ENCODE measurements around the gene CD58.

The CD58 gene

GRCh38 chr1:116578581-116578980, 7.8 kb upstream of the CD58 start:
- DNase-seq (ENCODE audit: extremely low read depth, insufficient read length): no peak
- Histone ChIP-seq H3K4me3 (replicated peaks; ENCODE audit: low read depth, low read length) (no peak overlapping the region), H3K27me3 (replicated peaks; ENCODE audit: control insufficient read depth, insufficient read depth, low read length) (no peaks in the 10 kb centered on the region), H3K36me3 (ENCODE audit: control insufficient read depth, insufficient read depth, low read length) (no peaks in the 10 kb centered on the region)
- TF ChIP-seq, protein P1, sequence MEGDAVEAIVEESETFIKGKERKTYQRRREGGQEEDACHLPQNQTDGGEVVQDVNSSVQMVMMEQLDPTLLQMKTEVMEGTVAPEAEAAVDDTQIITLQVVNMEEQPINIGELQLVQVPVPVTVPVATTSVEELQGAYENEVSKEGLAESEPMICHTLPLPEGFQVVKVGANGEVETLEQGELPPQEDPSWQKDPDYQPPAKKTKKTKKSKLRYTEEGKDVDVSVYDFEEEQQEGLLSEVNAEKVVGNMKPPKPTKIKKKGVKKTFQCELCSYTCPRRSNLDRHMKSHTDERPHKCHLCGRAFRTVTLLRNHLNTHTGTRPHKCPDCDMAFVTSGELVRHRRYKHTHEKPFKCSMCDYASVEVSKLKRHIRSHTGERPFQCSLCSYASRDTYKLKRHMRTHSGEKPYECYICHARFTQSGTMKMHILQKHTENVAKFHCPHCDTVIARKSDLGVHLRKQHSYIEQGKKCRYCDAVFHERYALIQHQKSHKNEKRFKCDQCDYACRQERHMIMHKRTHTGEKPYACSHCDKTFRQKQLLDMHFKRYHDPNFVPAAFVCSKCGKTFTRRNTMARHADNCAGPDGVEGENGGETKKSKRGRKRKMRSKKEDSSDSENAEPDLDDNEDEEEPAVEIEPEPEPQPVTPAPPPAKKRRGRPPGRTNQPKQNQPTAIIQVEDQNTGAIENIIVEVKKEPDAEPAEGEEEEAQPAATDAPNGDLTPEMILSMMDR (IDR thresholded peaks at IDR 0.05; ENCODE audit: insufficient read depth, low read length, poor library complexity, severe bottlenecking): no peak

GRCh38 chr1:116577759-116578314, 7.0 kb upstream of the CD58 start:
- no peaks in the 10 kb centered on the region for H3K36me3 ChIP-seq (ENCODE audit: control insufficient read depth, insufficient read depth, low read length)
- no peaks in the 10 kb centered on the region for H3K27me3 ChIP-seq (replicated peaks; ENCODE audit: control insufficient read depth, insufficient read depth, low read length)
- no peak overlapping the region for H3K4me3 ChIP-seq (replicated peaks; ENCODE audit: low read depth, low read length)
- TF ChIP-seq, protein P1 (IDR thresholded peaks at IDR 0.05; ENCODE audit: insufficient read depth, low read length, poor library complexity, severe bottlenecking): no peak
- no peak for DNase-seq (ENCODE audit: extremely low read depth, insufficient read length)

GRCh38 chr1:116574581-116575291, 3.9 kb upstream of the CD58 start:
- TF ChIP-seq, protein P1 (IDR thresholded peaks at IDR 0.05; ENCODE audit: insufficient read depth, low read length, poor library complexity, severe bottlenecking): peak; percentile 83
- no peaks in the 10 kb centered on the region for H3K36me3 ChIP-seq (ENCODE audit: control insufficient read depth, insufficient read depth, low read length)
- DNase-seq (ENCODE audit: extremely low read depth, insufficient read length): no peak
- H3K4me3 ChIP-seq (replicated peaks; ENCODE audit: low read depth, low read length): no peak overlapping the region
- H3K27me3 ChIP-seq (replicated peaks; ENCODE audit: control insufficient read depth, insufficient read depth, low read length): no peaks in the 10 kb centered on the region

GRCh38 chr1:116573431-116574095, 2.7 kb upstream of the CD58 start:
- Histone ChIP-seq H3K36me3 (ENCODE audit: control insufficient read depth, insufficient read depth, low read length) (no peaks in the 10 kb centered on the region), H3K27me3 (replicated peaks; ENCODE audit: control insufficient read depth, insufficient read depth, low read length) (no peaks in the 10 kb centered on the region), H3K4me3 (replicated peaks; ENCODE audit: low read depth, low read length) (no peak overlapping the region)
- TF ChIP-seq, protein P1 (IDR thresholded peaks at IDR 0.05; ENCODE audit: insufficient read depth, low read length, poor library complexity, severe bottlenecking): no peak
- no peak for DNase-seq (ENCODE audit: extremely low read depth, insufficient read length)

DNA sequence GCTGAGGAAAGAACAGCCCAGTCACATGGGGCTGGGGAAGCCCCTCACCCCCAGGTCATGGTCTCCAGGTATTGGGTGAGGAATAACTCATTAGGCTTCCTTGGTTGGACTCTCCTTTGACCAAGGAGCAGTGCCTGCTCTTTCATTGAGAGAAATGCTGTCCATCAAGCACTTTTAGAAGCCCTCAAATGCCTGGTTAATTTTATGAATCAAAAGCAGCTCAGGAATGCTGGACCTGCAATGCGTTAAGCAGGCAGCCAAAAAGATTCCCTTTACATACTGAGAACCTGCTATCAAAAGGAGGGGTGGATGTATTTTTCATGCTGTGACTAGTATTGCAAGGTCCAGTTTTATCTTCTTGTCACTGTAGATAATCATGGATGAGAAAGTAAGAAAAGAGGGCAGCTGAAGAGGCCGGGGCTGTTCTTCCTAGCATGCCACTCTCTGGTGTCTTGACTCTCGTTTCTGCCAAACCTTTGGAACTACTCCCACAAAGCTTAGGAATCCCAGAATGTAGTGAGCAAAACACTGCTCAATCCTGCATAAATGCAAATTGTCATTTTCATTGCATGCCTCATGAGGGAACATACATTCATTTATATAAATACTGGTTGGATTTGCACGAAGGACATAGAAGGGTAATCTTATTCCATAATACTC, 2.1 kb upstream of the CD58 start:
- Histone ChIP-seq H3K4me3 (replicated peaks; ENCODE audit: low read depth, low read length) (no peak overlapping the region), H3K36me3 (ENCODE audit: control insufficient read depth, insufficient read depth, low read length) (no peaks in the 10 kb centered on the region), H3K27me3 (replicated peaks; ENCODE audit: control insufficient read depth, insufficient read depth, low read length) (no peaks in the 10 kb centered on the region)
- TF ChIP-seq, protein P1 (IDR thresholded peaks at IDR 0.05; ENCODE audit: insufficient read depth, low read length, poor library complexity, severe bottlenecking): no peak
- DNase-seq (ENCODE audit: extremely low read depth, insufficient read length): no peak
